ENCODE results near the gene KCNN4. TPM values are rescaled to one million over a fixed set of nuclear protein-coding genes. Genes with fewer than 3 reads are reported as not detected.
"Not testable (repeated sequence)": the region's sequence is repeated elsewhere in the genome, so short reads cannot be mapped to it uniquely, and the experiment has no call there.

The KCNN4 gene
- polyA plus RNA-seq, 4 donors: 1.1 to 2.6 TPM; not detected in 2

DNA sequence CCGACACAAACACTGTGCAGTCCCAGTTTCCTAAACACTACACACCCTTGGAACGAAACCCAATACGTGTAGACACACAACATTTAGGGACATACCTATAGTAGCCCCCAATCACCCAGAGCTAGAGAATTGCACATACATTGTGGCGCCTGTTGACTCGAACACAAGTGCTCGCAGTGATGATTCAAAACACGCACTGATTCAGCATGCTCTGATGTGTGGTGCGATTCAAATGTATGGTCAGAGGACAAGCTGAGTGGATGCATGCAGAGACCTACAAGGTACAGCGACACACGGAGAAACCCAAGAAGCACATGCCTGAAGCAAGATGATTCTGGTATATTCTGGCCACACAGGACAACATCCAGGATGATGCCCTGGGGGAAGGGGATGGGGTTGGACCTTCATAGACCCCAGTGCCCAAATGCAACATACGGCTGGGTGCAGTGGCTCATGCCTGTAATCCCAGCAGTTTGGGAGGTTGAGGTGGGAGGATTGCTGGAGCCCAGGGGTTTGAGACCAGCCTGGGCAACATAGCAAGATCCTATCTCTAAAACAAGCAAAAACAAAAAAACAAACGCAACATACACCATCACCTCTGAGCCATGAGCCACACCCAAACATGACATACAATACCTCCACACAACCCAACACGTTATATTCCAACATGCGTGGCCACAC is 997 bp upstream of the KCNN4 start:
- no peak for DNase-seq
- WGBS, 3 donors: 72 to 83% (median 74%) methylated on average over 14 of the region's 14 CpGs
- Histone ChIP-seq H3K27me3 (ENCODE audit: control insufficient read depth in 3 of 3, insufficient read depth in 3 of 3, low read length in 3 of 3) (no peaks in the 10 kb centered on the region), H3K9me3 (ENCODE audit: control insufficient read depth in 2 of 2, insufficient read depth in 1 of 2, low read depth in 1 of 2, low read length in 1 of 2) (no peaks in the 10 kb centered on the region), H3K36me3 (ENCODE audit: control insufficient read depth in 3 of 3, insufficient read depth in 2 of 3, low read depth in 1 of 3, low read length in 3 of 3) (no peaks in the 10 kb centered on the region), H3K4me1 (ENCODE audit: control insufficient read depth in 3 of 3, insufficient read depth in 2 of 3, low read depth in 1 of 3, low read length in 2 of 3) (peaks cover 0 to 24% (median 2%) of the 10 kb centered on the region in 3 donors), H3K27ac (ENCODE audit: low read depth in 1 of 3, low read length in 2 of 3) (no peak overlapping the region), H3K4me3 (ENCODE audit: low read depth in 1 of 3, low read length in 3 of 3) (no peak overlapping the region)
- FAIRE-seq: no peak

DNA sequence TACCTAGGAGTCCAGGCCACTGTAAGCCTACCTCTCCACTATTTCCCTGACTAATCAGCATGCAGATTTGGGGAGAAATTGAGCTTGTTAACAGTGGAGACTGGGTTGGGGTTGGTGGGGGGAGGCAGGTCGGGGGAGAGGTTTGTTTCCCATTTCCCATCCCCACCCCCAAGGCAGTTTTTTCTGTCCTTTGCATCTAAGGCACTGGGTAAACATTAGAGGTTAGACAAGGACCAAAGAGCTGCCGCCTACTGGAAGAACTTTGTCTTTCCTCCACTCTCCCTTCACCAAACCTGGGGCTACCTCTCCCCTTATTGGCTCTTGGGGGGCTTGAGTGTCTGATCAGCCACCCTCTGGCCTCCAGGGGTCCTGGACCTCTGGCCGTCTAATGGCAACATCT is 953 bp downstream of the KCNN4 start:
- peaks cover 0 to 31% (median 0%) of the 10 kb centered on the region in 3 donors for H3K4me1 ChIP-seq (ENCODE audit: control insufficient read depth in 3 of 3, insufficient read depth in 2 of 3, low read depth in 1 of 3, low read length in 2 of 3)
- 15 to 37% (median 25%) methylated on average over 3 of the region's 3 CpGs for WGBS, 3 donors
- peak in 1 of 2 donors; percentile 21 for DNase-seq

DNA sequence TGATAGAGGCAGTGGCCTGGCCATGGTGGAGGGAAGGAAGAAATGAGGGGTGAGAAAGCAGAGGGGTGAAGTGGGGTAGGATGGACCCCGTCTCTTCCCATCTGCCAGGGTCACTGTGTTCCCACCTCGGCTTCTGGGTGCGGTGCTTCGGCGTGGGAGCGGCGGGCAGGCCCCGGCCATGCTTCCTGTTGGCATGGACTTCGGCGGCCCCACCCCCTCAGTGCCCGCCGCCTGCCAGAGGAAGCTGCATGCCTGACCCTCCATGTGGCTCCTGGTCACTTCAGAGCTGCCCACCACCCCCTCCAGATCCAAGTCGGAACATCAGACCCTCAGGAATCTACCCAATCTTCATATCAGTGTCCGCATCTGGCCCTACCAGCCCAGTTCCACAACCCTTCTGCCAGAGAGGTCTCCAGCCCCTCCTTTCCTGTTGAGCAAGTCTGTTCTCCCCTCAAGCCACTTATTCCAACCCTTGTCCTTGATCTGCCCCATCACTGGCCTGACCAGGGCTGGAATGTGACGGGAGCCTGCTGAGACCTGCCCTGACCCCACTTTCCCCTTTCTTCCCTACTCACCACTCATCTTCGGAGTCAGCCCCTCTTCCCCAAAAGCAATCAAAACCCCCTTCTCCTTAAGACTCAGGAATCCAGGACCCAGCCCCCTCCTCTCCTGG is 1.5 kb downstream of the KCNN4 start:
- H3K4me1 ChIP-seq (ENCODE audit: control insufficient read depth in 3 of 3, insufficient read depth in 2 of 3, low read depth in 1 of 3, low read length in 2 of 3): peaks cover 0 to 34% (median 0%) of the 10 kb centered on the region in 3 donors
- no peaks in the 10 kb centered on the region for H3K27me3 ChIP-seq (ENCODE audit: control insufficient read depth in 3 of 3, insufficient read depth in 3 of 3, low read length in 3 of 3)
- WGBS, 3 donors: 48 to 54% (median 52%) methylated on average over 13 to 16 of the region's 16 CpGs
- FAIRE-seq (no peak), DNase-seq (no peak)
- no peak overlapping the region for H3K27ac ChIP-seq (ENCODE audit: low read depth in 1 of 3, low read length in 2 of 3)
- H3K4me3 ChIP-seq (ENCODE audit: low read depth in 1 of 3, low read length in 3 of 3): no peak overlapping the region
- H3K36me3 ChIP-seq (ENCODE audit: control insufficient read depth in 3 of 3, insufficient read depth in 2 of 3, low read depth in 1 of 3, low read length in 3 of 3): no peaks in the 10 kb centered on the region
- no peaks in the 10 kb centered on the region for H3K9me3 ChIP-seq (ENCODE audit: control insufficient read depth in 2 of 2, insufficient read depth in 1 of 2, low read depth in 1 of 2, low read length in 1 of 2)

More for the DNA sequence above, 953 bp downstream of the KCNN4 start:
- H3K27me3 ChIP-seq (ENCODE audit: control insufficient read depth in 3 of 3, insufficient read depth in 3 of 3, low read length in 3 of 3): no peaks in the 10 kb centered on the region
- no peaks in the 10 kb centered on the region for H3K9me3 ChIP-seq (ENCODE audit: control insufficient read depth in 2 of 2, insufficient read depth in 1 of 2, low read depth in 1 of 2, low read length in 1 of 2)
- no peaks in the 10 kb centered on the region for H3K36me3 ChIP-seq (ENCODE audit: control insufficient read depth in 3 of 3, insufficient read depth in 2 of 3, low read depth in 1 of 3, low read length in 3 of 3)
- H3K27ac ChIP-seq (ENCODE audit: low read depth in 1 of 3, low read length in 2 of 3): no peak overlapping the region
- no peak for FAIRE-seq
- peak overlapping the region in 1 of 3 donors; percentile 38 for H3K4me3 ChIP-seq (ENCODE audit: low read depth in 1 of 3, low read length in 3 of 3)

DNA sequence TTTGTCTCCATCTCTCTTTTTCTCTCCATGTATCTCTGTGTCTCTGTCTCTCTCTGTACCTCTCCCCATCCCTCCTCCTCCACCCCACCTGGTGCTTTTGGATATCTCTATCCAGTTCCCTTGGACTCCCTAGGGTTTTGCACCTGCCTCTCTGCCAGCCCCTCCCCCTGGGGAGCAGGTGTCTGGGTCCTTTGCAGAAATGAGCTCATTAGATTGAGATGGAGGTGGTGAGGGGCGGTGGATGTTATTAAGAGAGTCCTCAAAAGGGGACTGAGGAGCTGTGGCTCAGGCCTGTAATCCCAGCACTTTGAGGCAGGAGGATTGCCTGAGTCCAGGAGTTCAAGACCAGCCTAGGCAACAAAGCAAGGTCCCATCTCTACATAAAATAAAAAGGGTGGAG is 2.1 kb downstream of the KCNN4 start:
- Histone ChIP-seq H3K4me1 (ENCODE audit: control insufficient read depth in 3 of 3, insufficient read depth in 2 of 3, low read depth in 1 of 3, low read length in 2 of 3) (peaks cover 0 to 34% (median 0%) of the 10 kb centered on the region in 3 donors), H3K27ac (ENCODE audit: low read depth in 1 of 3, low read length in 2 of 3) (no peak overlapping the region), H3K36me3 (ENCODE audit: control insufficient read depth in 3 of 3, insufficient read depth in 2 of 3, low read depth in 1 of 3, low read length in 3 of 3) (no peaks in the 10 kb centered on the region), H3K4me3 (ENCODE audit: low read depth in 1 of 3, low read length in 3 of 3) (no peak overlapping the region), H3K27me3 (ENCODE audit: control insufficient read depth in 3 of 3, insufficient read depth in 3 of 3, low read length in 3 of 3) (peaks cover 0 to 4% (median 0%) of the 10 kb centered on the region in 3 donors), H3K9me3 (ENCODE audit: control insufficient read depth in 2 of 2, insufficient read depth in 1 of 2, low read depth in 1 of 2, low read length in 1 of 2) (no peaks in the 10 kb centered on the region)
- WGBS, 3 donors: 29 to 62% (median 56%) methylated on average over 1 of the region's 1 CpG
- DNase-seq (no peak), FAIRE-seq (no peak)

DNA sequence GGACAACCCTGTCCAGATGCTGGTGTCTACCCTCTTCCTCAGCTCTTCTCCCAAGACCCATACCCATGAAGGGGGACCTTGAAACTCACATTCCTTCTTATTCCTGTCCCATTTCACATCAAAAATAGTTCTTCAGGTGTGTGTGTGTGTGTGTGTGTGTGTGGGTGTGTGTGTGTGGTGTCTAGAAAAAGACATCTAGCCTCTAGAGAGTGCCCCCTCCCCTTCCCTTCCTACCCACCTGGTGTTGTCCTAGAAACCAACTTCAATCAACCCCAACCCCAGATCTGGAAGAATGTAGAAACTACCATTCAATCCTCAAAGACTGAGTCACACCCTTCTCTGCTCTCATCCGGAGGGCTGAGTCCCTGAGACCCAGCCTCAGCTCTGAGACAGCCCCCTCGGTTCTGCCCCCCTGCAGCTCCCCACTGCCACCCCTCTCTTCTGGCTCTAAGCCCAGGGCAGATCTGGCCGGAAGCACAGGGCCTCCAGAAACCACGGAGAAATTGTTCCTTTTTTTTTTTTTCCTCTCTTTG is 3.5 kb downstream of the KCNN4 start:
- no peak overlapping the region for H3K27ac ChIP-seq (ENCODE audit: low read depth in 1 of 3, low read length in 2 of 3)
- no peak for FAIRE-seq
- no peaks in the 10 kb centered on the region for H3K9me3 ChIP-seq (ENCODE audit: control insufficient read depth in 2 of 2, insufficient read depth in 1 of 2, low read depth in 1 of 2, low read length in 1 of 2)
- H3K4me3 ChIP-seq (ENCODE audit: low read depth in 1 of 3, low read length in 3 of 3): no peak overlapping the region
- 4 to 10% (median 6%) methylated on average over 4 of the region's 4 CpGs for WGBS, 3 donors
- peaks cover 0 to 5% (median 0%) of the 10 kb centered on the region in 3 donors for H3K27me3 ChIP-seq (ENCODE audit: control insufficient read depth in 3 of 3, insufficient read depth in 3 of 3, low read length in 3 of 3)
- H3K36me3 ChIP-seq (ENCODE audit: control insufficient read depth in 3 of 3, insufficient read depth in 2 of 3, low read depth in 1 of 3, low read length in 3 of 3): no peaks in the 10 kb centered on the region
- DNase-seq: no peak
- peaks cover 0 to 34% (median 0%) of the 10 kb centered on the region in 3 donors for H3K4me1 ChIP-seq (ENCODE audit: control insufficient read depth in 3 of 3, insufficient read depth in 2 of 3, low read depth in 1 of 3, low read length in 2 of 3)

DNA sequence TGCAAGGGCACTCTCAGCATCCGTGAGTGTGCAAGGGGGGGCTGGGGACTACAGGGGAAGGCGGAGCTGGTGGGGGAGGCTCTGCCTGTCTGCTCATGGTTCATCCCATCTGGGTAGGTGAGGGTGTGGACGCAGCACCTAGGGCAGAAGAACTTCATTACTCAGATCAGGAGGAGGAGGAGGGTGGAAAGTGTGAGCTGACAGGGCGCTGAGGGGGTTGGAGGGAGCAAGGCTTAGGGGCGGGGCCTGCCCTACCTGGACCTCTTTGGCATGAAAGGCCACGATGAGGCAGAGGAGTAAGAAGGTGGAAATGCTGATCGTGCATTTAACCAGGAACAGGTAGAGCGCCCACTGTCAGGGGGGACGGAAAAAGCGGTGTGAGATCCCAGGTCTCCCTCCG is 4.5 kb downstream of the KCNN4 start:
- no peak for DNase-seq
- no peak for FAIRE-seq
- WGBS, 3 donors: 65 to 73% (median 65%) methylated on average over 11 of the region's 11 CpGs
- H3K4me1 ChIP-seq (ENCODE audit: control insufficient read depth in 3 of 3, insufficient read depth in 2 of 3, low read depth in 1 of 3, low read length in 2 of 3): peaks cover 0 to 34% (median 0%) of the 10 kb centered on the region in 3 donors
- H3K9me3 ChIP-seq (ENCODE audit: control insufficient read depth in 2 of 2, insufficient read depth in 1 of 2, low read depth in 1 of 2, low read length in 1 of 2): no peaks in the 10 kb centered on the region
- H3K36me3 ChIP-seq (ENCODE audit: control insufficient read depth in 3 of 3, insufficient read depth in 2 of 3, low read depth in 1 of 3, low read length in 3 of 3): no peaks in the 10 kb centered on the region
- no peak overlapping the region for H3K27ac ChIP-seq (ENCODE audit: low read depth in 1 of 3, low read length in 2 of 3)
- H3K4me3 ChIP-seq (ENCODE audit: low read depth in 1 of 3, low read length in 3 of 3): no peak overlapping the region
- H3K27me3 ChIP-seq (ENCODE audit: control insufficient read depth in 3 of 3, insufficient read depth in 3 of 3, low read length in 3 of 3): peaks cover 0 to 5% (median 0%) of the 10 kb centered on the region in 3 donors

DNA sequence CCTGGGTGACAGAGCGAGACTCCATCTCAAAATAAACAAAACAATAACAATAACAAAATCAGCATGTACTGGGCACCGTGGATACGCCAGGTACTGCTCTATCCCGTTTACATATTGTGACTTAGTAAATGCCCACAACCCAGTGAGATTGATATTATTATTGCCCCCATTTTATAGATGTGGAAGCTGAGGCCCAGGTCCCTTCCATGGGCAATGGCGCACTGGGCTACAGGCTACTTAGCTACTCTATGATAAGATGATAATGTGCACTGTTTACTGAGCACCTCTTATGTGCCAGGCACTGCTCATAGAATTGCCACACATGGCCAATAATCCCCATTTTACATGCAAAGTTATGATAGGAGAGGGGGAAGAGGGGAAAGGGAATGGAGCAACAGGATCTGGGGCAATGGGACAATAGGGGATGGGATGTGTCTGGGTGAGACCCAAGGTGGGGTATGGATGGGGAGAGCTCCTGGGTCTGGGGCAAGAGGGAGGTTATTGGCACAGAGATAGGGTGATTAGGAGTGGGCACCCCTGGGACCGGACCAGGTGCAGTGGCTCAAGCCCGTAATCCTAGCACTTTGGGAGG is 5.4 kb downstream of the KCNN4 start:
- WGBS, 3 donors: 85 to 91% (median 89%) methylated on average over 7 of the region's 7 CpGs
- no peak overlapping the region for H3K27ac ChIP-seq (ENCODE audit: low read depth in 1 of 3, low read length in 2 of 3)
- no peak overlapping the region for H3K4me3 ChIP-seq (ENCODE audit: low read depth in 1 of 3, low read length in 3 of 3)
- no peaks in the 10 kb centered on the region for H3K9me3 ChIP-seq (ENCODE audit: control insufficient read depth in 2 of 2, insufficient read depth in 1 of 2, low read depth in 1 of 2, low read length in 1 of 2)
- DNase-seq (no peak), FAIRE-seq (no peak)
- no peaks in the 10 kb centered on the region for H3K36me3 ChIP-seq (ENCODE audit: control insufficient read depth in 3 of 3, insufficient read depth in 2 of 3, low read depth in 1 of 3, low read length in 3 of 3)
- peaks cover 0 to 5% (median 0%) of the 10 kb centered on the region in 3 donors for H3K27me3 ChIP-seq (ENCODE audit: control insufficient read depth in 3 of 3, insufficient read depth in 3 of 3, low read length in 3 of 3)
- H3K4me1 ChIP-seq (ENCODE audit: control insufficient read depth in 3 of 3, insufficient read depth in 2 of 3, low read depth in 1 of 3, low read length in 2 of 3): peaks cover 0 to 25% (median 0%) of the 10 kb centered on the region in 3 donors

DNA sequence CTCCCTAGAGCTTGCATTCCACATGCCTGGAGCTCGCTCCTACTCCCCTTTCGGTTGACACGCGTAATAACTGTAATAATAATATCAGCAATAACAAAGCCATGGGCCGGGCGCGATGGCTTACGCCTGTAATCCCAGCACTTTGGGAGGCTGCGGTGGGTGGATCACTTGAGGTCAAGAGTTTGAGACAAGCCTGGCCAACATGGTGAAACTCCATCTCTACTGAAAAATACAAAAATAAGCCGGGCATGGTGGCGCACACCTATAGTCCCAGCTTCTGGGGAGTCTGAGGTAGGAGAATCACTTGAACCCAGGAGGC is 5.9 kb downstream of the KCNN4 start:
- H3K36me3 ChIP-seq (ENCODE audit: control insufficient read depth in 3 of 3, insufficient read depth in 2 of 3, low read depth in 1 of 3, low read length in 3 of 3); H3K9me3 ChIP-seq (ENCODE audit: control insufficient read depth in 2 of 2, insufficient read depth in 1 of 2, low read depth in 1 of 2, low read length in 1 of 2); H3K27me3 ChIP-seq (ENCODE audit: control insufficient read depth in 3 of 3, insufficient read depth in 3 of 3, low read length in 3 of 3); FAIRE-seq; DNase-seq; H3K27ac ChIP-seq (ENCODE audit: low read depth in 1 of 3, low read length in 2 of 3); H3K4me3 ChIP-seq (ENCODE audit: low read depth in 1 of 3, low read length in 3 of 3): not testable (repeated sequence)
- WGBS, 3 donors: 29 to 55% (median 55%) methylated on average over 11 of the region's 11 CpGs
- peaks cover 0 to 20% (median 0%) of the 10 kb centered on the region in 3 donors for H3K4me1 ChIP-seq (ENCODE audit: control insufficient read depth in 3 of 3, insufficient read depth in 2 of 3, low read depth in 1 of 3, low read length in 2 of 3)
